Activated T-cell treated with anti-CD3 and anti-CD28 coated beads for 1 hour (primary cell): ENCODE data around the gene MPST.
"Not testable (repeated sequence)": the region's sequence is repeated elsewhere in the genome, so short reads cannot be mapped to it uniquely, and the experiment has no call there.

Experiments
- DNase-seq: peaks from one replicate; pipeline ENCODE4 v3.0.0-alpha.2; 2020; ENCODE audit warnings: low read depth

MPST gene

GRCh38 chr22:37060801-37061610 lies 41.5 kb downstream of the MPST start:
- DNase-seq, result no peak

- DNase-seq, result no peak
These were observed 42.3 kb downstream of the MPST start for GRCh38 chr22:37061611-37062375.

- DNase-seq, result no peak
These were observed 42.8 kb downstream of the MPST start for GRCh38 chr22:37062376-37062675.

- no peak for DNase-seq
These were observed 43.3 kb downstream of the MPST start for GRCh38 chr22:37062702-37063381.

GRCh38 chr22:37063431-37064420 lies 44.2 kb downstream of the MPST start:
- DNase-seq, result no peak

- DNase-seq, result no peak
These were observed 45.0 kb downstream of the MPST start for GRCh38 chr22:37064553-37064952.

GRCh38 chr22:37065180-37065579 lies 45.6 kb downstream of the MPST start:
- no peak for DNase-seq

- DNase-seq, result no peak
These were observed 46.4 kb downstream of the MPST start for GRCh38 chr22:37065961-37066360.

- no peak for DNase-seq
These were observed 47.9 kb downstream of the MPST start for GRCh38 chr22:37067428-37067827.

GRCh38 chr22:37068859-37069258 lies 49.3 kb downstream of the MPST start:
- no peak for DNase-seq

GRCh38 chr22:37069319-37069718 lies 49.8 kb downstream of the MPST start:
- no peak for DNase-seq

GRCh38 chr22:37069719-37070118 lies 50.2 kb downstream of the MPST start:
- DNase-seq, result no peak

GRCh38 chr22:37070334-37070733 lies 50.8 kb downstream of the MPST start:
- DNase-seq, result no peak

GRCh38 chr22:37070744-37071143 lies 51.2 kb downstream of the MPST start:
- no peak for DNase-seq

GRCh38 chr22:37071850-37072592 lies 52.5 kb downstream of the MPST start:
- DNase-seq, result not testable (repeated sequence)

- no peak for DNase-seq
These were observed 53.1 kb downstream of the MPST start for GRCh38 chr22:37072673-37073072.

GRCh38 chr22:37074537-37074936 lies 55.0 kb downstream of the MPST start:
- DNase-seq, result no peak

GRCh38 chr22:37075046-37075445 lies 55.5 kb downstream of the MPST start:
- no peak for DNase-seq

GRCh38 chr22:37075822-37076433 lies 56.4 kb downstream of the MPST start:
- no peak for DNase-seq

- DNase-seq, result peak; percentile 87
These were observed 58.4 kb downstream of the MPST start for GRCh38 chr22:37077802-37078448.
